HCT116 (cell line): ENCODE measurements around the gene TIPARP. TPM values are rescaled to one million over a fixed set of nuclear protein-coding genes. Genes with fewer than 3 reads are reported as not detected.
"Not testable (repeated sequence)": the region's sequence is repeated elsewhere in the genome, so short reads cannot be mapped to it uniquely, and the experiment has no call there.

Source experiments
- ATAC-seq: fragments of 200-7000 bp; cut with Tn5 transposase; 2 replicates; pipeline ENCODE4 v1.9.1; 2020; ENCODE audit warnings: mild to moderate bottlenecking, moderate library complexity
- BruUV-seq: library from RNA; stranded (reverse); fragments of 400-500 nt; replicated peaks from 2 replicates; lab custom pipeline; 2021; lab: Mats Ljungman, UMichigan
- CTCF ChIA-PET: fragments of 300-600 bp; sonication (Branson Sonifier 250); formaldehyde crosslinking; loops from one replicate; lab custom pipeline; 2021; ENCODE audit warnings: antibody characterized with exemption; lab: Charles Lee
- POLR2A ChIA-PET: fragments of 300-600, 350-600 bp; sonication (Branson Sonifier 250); formaldehyde crosslinking; loops from one replicate; lab custom pipeline; 2021; ENCODE audit warnings: antibody characterized with exemption; lab: Charles Lee
- RAD21 ChIA-PET, 2 experiments: fragments of 300-600 bp; sonication (Branson Sonifier 250); formaldehyde crosslinking; loops; one replicate each; lab custom pipeline; 2023; ENCODE audit warnings: low total read pairs in 2 of 2; ENCODE audit not compliant: uncharacterized antibody in 2 of 2, unreplicated experiment in 2 of 2, low non-redundant PET in 1 of 2; lab: Charles Lee
- DNase-seq: peaks from one replicate; pipeline ENCODE4 v3.0.0-alpha.2; 2010; ENCODE audit warnings: low read depth, low spot score
- H2AFZ ChIP-seq: fragments of 200-600 bp; shearing (Covaris generic), sonication (generic); 2 replicates; pipeline ENCODE4 v1.6.1; 2017; ENCODE audit warnings: low read depth, mixed run types, mixed read lengths, antibody characterized with exemption, low read length; ENCODE audit not compliant: poor library complexity, severe bottlenecking
- H3K27ac ChIP-seq: 2 replicates; pipeline ENCODE4 v1.5.1; 2012; ENCODE audit warnings: low read depth, low read length
- H3K27me3 ChIP-seq: fragments of 200-600 bp; sonication (generic); 2 replicates; pipeline ENCODE4 v1.6.1; 2016; ENCODE audit warnings: mixed run types, low read length, mixed read lengths; ENCODE audit not compliant: insufficient read depth
- H3K36me3 ChIP-seq, 2 experiments: fragments of 200-500 bp in 1 of 2; fragments of 200-600 bp in 1 of 2; sonication (Bioruptor generic) in 1 of 2; sonication (generic) in 1 of 2; 2 replicates each; pipeline versions ENCODE4 v1.5.1 to v1.6.1; 2014 to 2016; ENCODE audit warnings: low read length in 2 of 2, inconsistent platforms in 1 of 2, mixed read lengths in 1 of 2, mixed run types in 1 of 2; ENCODE audit not compliant: insufficient read depth in 2 of 2, control insufficient read depth in 1 of 2
- H3K4me1 ChIP-seq, 2 experiments: fragments of 200-600 bp in 1 of 2; sonication (generic) in 1 of 2; 2 replicates each; pipeline versions ENCODE4 v1.5.1 to v1.6.1; 2012 to 2017; ENCODE audit warnings: low read length in 2 of 2, inconsistent platforms in 1 of 2, mild to moderate bottlenecking in 1 of 2, mixed read lengths in 1 of 2, mixed run types in 1 of 2, moderate library complexity in 1 of 2; ENCODE audit not compliant: insufficient read depth in 2 of 2, control insufficient read depth in 1 of 2
- H3K4me2 ChIP-seq: fragments of 200-600 bp; sonication (generic); 2 replicates; pipeline ENCODE4 v1.6.1; 2017; ENCODE audit warnings: mixed run types, low read length, mixed read lengths
- H3K4me3 ChIP-seq, 2 experiments: fragments of 200-600 bp in 1 of 2; sonication (generic) in 1 of 2; replicated peaks in 1 of 2; 2 replicates each; pipeline ENCODE4 v1.5.1; 2011 to 2016; ENCODE audit warnings: low read length in 2 of 2, control low read depth in 1 of 2, low read depth in 1 of 2, mild to moderate bottlenecking in 1 of 2, mixed read lengths in 1 of 2, mixed run types in 1 of 2
- H3K79me2 ChIP-seq: fragments of 200-600 bp; sonication (generic); 2 replicates; pipeline ENCODE4 v1.6.1; 2017; ENCODE audit warnings: mild to moderate bottlenecking, mixed run types, low read length, moderate library complexity, mixed read lengths; ENCODE audit not compliant: insufficient read depth
- H3K9ac ChIP-seq: fragments of 200-600 bp; sonication (generic); 2 replicates; pipeline ENCODE4 v1.6.1; 2016; ENCODE audit warnings: low read length, mixed read lengths
- H3K9me2 ChIP-seq: fragments of 200-600 bp; sonication (generic), shearing (Covaris generic); 2 replicates; pipeline ENCODE4 v1.6.1; 2017; ENCODE audit warnings: mixed run types, mild to moderate bottlenecking, moderate library complexity; ENCODE audit not compliant: insufficient read depth
- H3K9me3 ChIP-seq, 2 experiments: fragments of 200-500 bp in 1 of 2; fragments of 200-600 bp in 1 of 2; sonication (Bioruptor generic) in 1 of 2; sonication (generic) in 1 of 2; 2 replicates each; pipeline ENCODE4 v1.6.1; 2014 to 2017; ENCODE audit warnings: low read length in 2 of 2, mixed read lengths in 2 of 2, inconsistent platforms in 1 of 2, low read depth in 1 of 2, mild to moderate bottlenecking in 1 of 2, mixed run types in 1 of 2, moderate library complexity in 1 of 2; ENCODE audit not compliant: control insufficient read depth in 1 of 2, insufficient read depth in 1 of 2
- H4K20me1 ChIP-seq: fragments of 200-600 bp; sonication (generic), shearing (Covaris generic); 2 replicates; pipeline ENCODE4 v1.6.1; 2017; ENCODE audit warnings: mixed run types, mild to moderate bottlenecking, moderate library complexity; ENCODE audit not compliant: insufficient read depth
- ELF1 ChIP-seq: IDR thresholded peaks from 2 replicates; pipeline ENCODE4 v1.6.1; 2012; ENCODE audit warnings: low read depth, borderline replicate concordance
- JUND ChIP-seq: IDR thresholded peaks from 2 replicates; pipeline ENCODE4 v1.6.1; 2012
- POLR2AphosphoS5 ChIP-seq: IDR thresholded peaks from 2 replicates; pipeline ENCODE4 v1.6.1; 2011; ENCODE audit warnings: mild to moderate bottlenecking, low read depth, low read length, moderate library complexity
- YY1 ChIP-seq: IDR thresholded peaks from 2 replicates; pipeline ENCODE4 v1.6.1; 2011; ENCODE audit warnings: low read length, low read depth, moderate library complexity, mild to moderate bottlenecking; ENCODE audit not compliant: insufficient replicate concordance; ENCODE audit errors: extremely low read depth
- intact Hi-C: fragments of 100-400 bp; cut with micrococcal nuclease; formaldehyde crosslinking; loops from 2 replicates; pipeline ENCODE4 v1.10.0; 2022
- total RNA-seq: library from RNA; stranded (reverse); gene quantifications from one replicate; pipeline ENCODE4 v1.2.1, GENCODE V29; 2021; ENCODE audit not compliant: unreplicated experiment
- TF ChIP-seq, protein P1 (sequence below): IDR thresholded peaks from 2 replicates; pipeline ENCODE4 v1.6.1; 2011; ENCODE audit warnings: mild to moderate bottlenecking, low read length, moderate library complexity; ENCODE audit not compliant: insufficient replicate concordance; ENCODE audit errors: extremely low read depth

TIPARP gene
- total RNA-seq, 1 experiment from 2014 or later = 51.3 TPM

DNA sequence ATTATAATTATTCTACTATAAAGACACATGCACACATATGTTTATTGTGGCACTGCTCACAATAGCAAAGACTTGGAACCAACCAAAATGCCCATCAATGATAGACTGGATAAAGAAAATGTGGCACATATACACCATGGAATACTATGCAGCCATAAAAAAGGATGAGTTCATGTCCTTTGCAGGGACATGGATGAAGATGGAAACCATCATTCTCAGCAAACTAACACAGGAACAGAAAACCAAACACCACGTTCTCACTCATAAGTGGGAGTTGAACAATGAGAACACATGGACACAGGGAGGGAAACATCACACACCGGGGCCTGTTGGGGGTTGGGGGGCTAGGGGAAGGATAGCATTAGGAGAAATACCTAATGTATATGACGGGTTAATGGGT lies 62.7 kb downstream of the TIPARP start:
- H3K4me2 ChIP-seq, H3K27ac ChIP-seq, H3K36me3 ChIP-seq, H3K9me2 ChIP-seq, ATAC-seq, H3K27me3 ChIP-seq, intact Hi-C loops, H2AFZ ChIP-seq, H3K4me1 ChIP-seq, CTCF ChIA-PET, H3K4me3 ChIP-seq, DNase-seq, POLR2A ChIA-PET, BruUV-seq, H3K9me3 ChIP-seq, RAD21 ChIA-PET, H4K20me1 ChIP-seq, H3K9ac ChIP-seq, H3K79me2 ChIP-seq: not testable (repeated sequence)

DNA sequence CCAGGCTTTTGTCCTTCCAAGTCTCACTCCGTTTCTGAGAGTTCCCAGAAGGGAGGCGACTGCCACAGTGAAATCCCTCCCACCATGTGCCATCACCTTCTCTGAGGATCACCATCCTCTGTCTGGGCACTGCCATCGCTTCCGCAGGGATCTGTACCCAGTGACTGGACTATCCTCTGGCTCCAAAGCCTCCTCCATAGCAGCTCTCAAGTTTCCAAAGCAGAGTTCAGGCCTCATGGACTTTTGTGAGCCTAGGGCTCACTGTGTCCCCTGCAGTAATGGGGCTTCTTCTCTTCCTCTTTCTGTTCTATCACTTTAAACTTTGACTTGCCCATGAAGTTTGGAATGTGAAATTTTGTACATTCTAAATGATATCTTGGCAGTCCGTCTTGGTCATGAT lies 63.9 kb downstream of the TIPARP start:
- Histone ChIP-seq H3K9ac (no peak overlapping the region), H3K36me3 (no peaks in the 10 kb centered on the region), H3K4me3 (no peak overlapping the region), H3K4me2 (no peak overlapping the region), H3K79me2 (no peaks in the 10 kb centered on the region), H3K27ac (no peak overlapping the region), H3K9me2 (no peaks in the 10 kb centered on the region), H2AFZ (no peak overlapping the region), H3K9me3 (no peaks in the 10 kb centered on the region), H3K4me1 (no peaks in the 10 kb centered on the region), H3K27me3 (no peaks in the 10 kb centered on the region), H4K20me1 (no peaks in the 10 kb centered on the region)
- no peak for TF ChIP-seq POLR2AphosphoS5
- TF ChIP-seq, protein P1, sequence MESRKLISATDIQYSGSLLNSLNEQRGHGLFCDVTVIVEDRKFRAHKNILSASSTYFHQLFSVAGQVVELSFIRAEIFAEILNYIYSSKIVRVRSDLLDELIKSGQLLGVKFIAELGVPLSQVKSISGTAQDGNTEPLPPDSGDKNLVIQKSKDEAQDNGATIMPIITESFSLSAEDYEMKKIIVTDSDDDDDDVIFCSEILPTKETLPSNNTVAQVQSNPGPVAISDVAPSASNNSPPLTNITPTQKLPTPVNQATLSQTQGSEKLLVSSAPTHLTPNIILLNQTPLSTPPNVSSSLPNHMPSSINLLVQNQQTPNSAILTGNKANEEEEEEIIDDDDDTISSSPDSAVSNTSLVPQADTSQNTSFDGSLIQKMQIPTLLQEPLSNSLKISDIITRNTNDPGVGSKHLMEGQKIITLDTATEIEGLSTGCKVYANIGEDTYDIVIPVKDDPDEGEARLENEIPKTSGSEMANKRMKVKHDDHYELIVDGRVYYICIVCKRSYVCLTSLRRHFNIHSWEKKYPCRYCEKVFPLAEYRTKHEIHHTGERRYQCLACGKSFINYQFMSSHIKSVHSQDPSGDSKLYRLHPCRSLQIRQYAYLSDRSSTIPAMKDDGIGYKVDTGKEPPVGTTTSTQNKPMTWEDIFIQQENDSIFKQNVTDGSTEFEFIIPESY = no peak
- no peak for TF ChIP-seq JUND
- no peak for TF ChIP-seq YY1
- no peak for TF ChIP-seq ELF1
- ATAC-seq = no peak
- no TSS peak for BruUV-seq
- CTCF ChIA-PET = no interaction called here
- no peak for DNase-seq
- RAD21 ChIA-PET = no interaction called here
- intact Hi-C loops = no loop called here
- POLR2A ChIA-PET = no interaction called here
